ENCODE data around the gene ATP8B4.
A peak's percentile ranks its signal among the peaks of the same experiment; 100 is the strongest.

GRCh38 chr15:50055332-50055731 is 63.7 kb downstream of the ATP8B4 start:
- TF ChIP-seq EZH2 (IDR thresholded peaks at IDR 0.05; ENCODE audit: insufficient read depth, poor library complexity, severe bottlenecking) = no peak
- 0 out of 2 replicates have a peak, but pooled peaks have one; percentile 57 for TF ChIP-seq EZH2phosphoT487 (IDR thresholded peaks at IDR 0.05; ENCODE audit: insufficient read depth, low read depth)

Data from GM23248 (cell line).